Uterus (tissue), 4 donors: ENCODE data around the gene PYDC2. TPM values are rescaled to one million over a fixed set of nuclear protein-coding genes. Genes with fewer than 3 reads are reported as not detected.

ENCODE experiments used
- DNase-seq, 2 donors: peaks; one replicate each; pipeline ENCODE4 v3.0.0-alpha.2; 2019 to 2020
- H3K27ac ChIP-seq, 2 donors: fragments of 200-600 bp; sonication (generic); 1 replicate in 1 of 2; 2 replicates in 1 of 2; pipeline ENCODE4 v1.5.1; 2016 to 2018
- H3K27me3 ChIP-seq, 2 donors: fragments of 200-600 bp; sonication (generic); one replicate each; pipeline ENCODE4 v1.5.1; 2018 to 2019; ENCODE audit warnings: control low read depth in 1 of 2
- H3K36me3 ChIP-seq, 2 donors: fragments of 200-600 bp; sonication (generic); one replicate each; pipeline ENCODE4 v1.5.1; 2019; ENCODE audit warnings: control low read depth in 1 of 2
- H3K4me1 ChIP-seq, 2 donors: fragments of 200-600 bp; sonication (generic); one replicate each; pipeline ENCODE4 v1.5.1; 2018 to 2019; ENCODE audit warnings: control low read depth in 1 of 2
- H3K4me3 ChIP-seq, 2 donors: fragments of 200-600 bp; sonication (generic); 1 replicate in 1 of 2; 2 replicates in 1 of 2; pipeline ENCODE4 v1.5.1; 2018 to 2019; ENCODE audit warnings: mild to moderate bottlenecking in 1 of 2
- H3K9me3 ChIP-seq, 2 donors: fragments of 200-600 bp; sonication (generic); one replicate each; pipeline ENCODE4 v1.5.1; 2019; ENCODE audit warnings: control low read depth in 1 of 2
- CTCF ChIP-seq, 4 experiments: fragments of 200-600 bp in 2 of 4; fragments of 450-650 bp in 2 of 4; sonication (generic) in 2 of 4; IDR thresholded peaks; one replicate each; pipeline ENCODE4 v1.5.1; 2016 to 2019; ENCODE audit warnings: antibody characterized with exemption in 4 of 4, mild to moderate bottlenecking in 2 of 4, moderate library complexity in 1 of 4
- POLR2A ChIP-seq, 2 donors: fragments of 450-650 bp; IDR thresholded peaks; one replicate each; pipeline ENCODE4 v1.6.1; 2016; ENCODE audit warnings: antibody characterized with exemption in 2 of 2, mild to moderate bottlenecking in 1 of 2, moderate library complexity in 1 of 2
- intact Hi-C: fragments of 100-400 bp; cut with DNase I; formaldehyde crosslinking; loops from one replicate; pipeline ENCODE4 v1.15.1; 2023; ENCODE audit warnings: low total_unique reads
- total RNA-seq, 4 donors: library from RNA; depleted of rRNA in 3 of 4; stranded (reverse); fragments of >200 nt in 3 of 4; gene quantifications; one replicate each; pipeline versions ENCODE4 v1.1.0 to v1.2.4, GENCODE V29; 2014 to 2023
- donor health status: DM: yes; HTN: yes; CAD: no.

Gene PYDC2
- total RNA-seq, 4 donors from 2014 or later, result not detected

- H3K36me3 ChIP-seq, result no peaks in the 10 kb centered on the region
- H3K27me3 ChIP-seq, result no peaks in the 10 kb centered on the region
- intact Hi-C loops, result no loop called here
- no peaks in the 10 kb centered on the region for H3K4me1 ChIP-seq
- H3K9me3 ChIP-seq, result no peaks in the 10 kb centered on the region
- DNase-seq, result no peak
- no peak overlapping the region for H3K27ac ChIP-seq
- no peak for TF ChIP-seq POLR2A (IDR thresholded peaks at IDR 0.05)
- no peak for TF ChIP-seq CTCF (IDR thresholded peaks at IDR 0.05)
- no peak overlapping the region for H3K4me3 ChIP-seq
Observed at GRCh38 chr3:191428177-191428576, 32.8 kb upstream of the PYDC2 start.

- intact Hi-C loops, result no loop called here
- no peaks in the 10 kb centered on the region for H3K36me3 ChIP-seq
- H3K4me3 ChIP-seq, result no peak overlapping the region
- no peaks in the 10 kb centered on the region for H3K27me3 ChIP-seq
- TF ChIP-seq CTCF (IDR thresholded peaks at IDR 0.05) (no peak), POLR2A (IDR thresholded peaks at IDR 0.05) (no peak)
- no peaks in the 10 kb centered on the region for H3K4me1 ChIP-seq
- DNase-seq, result no peak
- H3K27ac ChIP-seq, result no peak overlapping the region
- H3K9me3 ChIP-seq, result no peaks in the 10 kb centered on the region
Observed at GRCh38 chr3:191430103-191430502, 30.9 kb upstream of the PYDC2 start.

GRCh38 chr3:191431160-191431822 is 29.7 kb upstream of the PYDC2 start:
- no peak for DNase-seq
- TF ChIP-seq CTCF (IDR thresholded peaks at IDR 0.05) (no peak), POLR2A (IDR thresholded peaks at IDR 0.05) (no peak)
- Histone ChIP-seq H3K9me3 (no peaks in the 10 kb centered on the region), H3K27ac (no peak overlapping the region), H3K4me1 (no peaks in the 10 kb centered on the region), H3K27me3 (no peaks in the 10 kb centered on the region), H3K36me3 (no peaks in the 10 kb centered on the region), H3K4me3 (no peak overlapping the region)
- intact Hi-C loops, result no loop called here

GRCh38 chr3:191432162-191432561 is 28.8 kb upstream of the PYDC2 start:
- intact Hi-C loops, result no loop called here
- Histone ChIP-seq H3K27ac (no peak overlapping the region), H3K4me3 (no peak overlapping the region), H3K4me1 (no peaks in the 10 kb centered on the region), H3K9me3 (no peaks in the 10 kb centered on the region), H3K36me3 (no peaks in the 10 kb centered on the region), H3K27me3 (no peaks in the 10 kb centered on the region)
- TF ChIP-seq CTCF (IDR thresholded peaks at IDR 0.05), result no peak
- TF ChIP-seq POLR2A (IDR thresholded peaks at IDR 0.05), result no peak
- DNase-seq, result no peak

- Histone ChIP-seq H3K27me3 (no peaks in the 10 kb centered on the region), H3K27ac (no peak overlapping the region), H3K4me3 (no peak overlapping the region), H3K4me1 (no peaks in the 10 kb centered on the region), H3K9me3 (no peaks in the 10 kb centered on the region), H3K36me3 (no peaks in the 10 kb centered on the region)
- intact Hi-C loops, result no loop called here
- DNase-seq, result no peak
- no peak for TF ChIP-seq CTCF (IDR thresholded peaks at IDR 0.05)
- no peak for TF ChIP-seq POLR2A (IDR thresholded peaks at IDR 0.05)
Observed at GRCh38 chr3:191434024-191434423, 26.9 kb upstream of the PYDC2 start.
